Peyer's patch (tissue), 4 donors: ENCODE data around the gene SYNPO2. TPM values are rescaled to one million over a fixed set of nuclear protein-coding genes. Genes with fewer than 3 reads are reported as not detected.
"Not testable (repeated sequence)": the region's sequence is repeated elsewhere in the genome, so short reads cannot be mapped to it uniquely, and the experiment has no call there.

Experiments
- DNase-seq, 3 donors: peaks; one replicate each; pipeline ENCODE4 v3.0.0-alpha.2; 2017 to 2019
- H3K27ac ChIP-seq, 4 donors: fragments of 200-600 bp; sonication (generic); one replicate each; pipeline ENCODE4 v1.5.1; 2016 to 2019
- H3K27me3 ChIP-seq, 2 donors: fragments of 200-600 bp; sonication (generic); one replicate each; pipeline ENCODE4 v1.5.1; 2019
- H3K36me3 ChIP-seq, 3 donors: fragments of 200-600 bp; sonication (generic); one replicate each; pipeline ENCODE4 v1.5.1; 2016 to 2019
- H3K4me1 ChIP-seq, 4 donors: fragments of 200-600 bp; sonication (generic); one replicate each; pipeline ENCODE4 v1.5.1; 2016 to 2019
- H3K4me3 ChIP-seq, 4 donors: fragments of 200-600 bp; sonication (generic); 1 replicate in 3 of 4; 2 replicates in 1 of 4; pipeline ENCODE4 v1.5.1; 2016 to 2019; ENCODE audit warnings: mild to moderate bottlenecking in 1 of 4
- H3K9me3 ChIP-seq, 4 donors: fragments of 200-600 bp; sonication (generic); one replicate each; pipeline ENCODE4 v1.5.1; 2016 to 2019; ENCODE audit warnings: mild to moderate bottlenecking in 1 of 4
- CTCF ChIP-seq, 6 experiments: fragments of 450-650 bp in 4 of 6; fragments of 200-600 bp in 2 of 6; sonication (generic) in 1 of 6; IDR thresholded peaks; one replicate each; pipeline ENCODE4 v1.5.1; 2017 to 2019; ENCODE audit warnings: antibody characterized with exemption in 6 of 6, mild to moderate bottlenecking in 3 of 6, moderate library complexity in 1 of 6
- POLR2A ChIP-seq, 2 donors: fragments of 450-650 bp; IDR thresholded peaks; one replicate each; pipeline ENCODE4 v1.5.1; 2017; ENCODE audit warnings: antibody characterized with exemption in 2 of 2, mild to moderate bottlenecking in 2 of 2, moderate library complexity in 2 of 2
- total RNA-seq, 4 donors: library from RNA; depleted of rRNA; stranded (reverse); fragments of >200 nt; gene quantifications; one replicate each; pipeline ENCODE4 v1.1.0, GENCODE V29; 2016

SYNPO2 gene
- total RNA-seq, 4 donors from 2014 or later, result 24.9 to 77.6 (median 41.1) TPM

GRCh38 chr4:118975449-118976192, 87.0 kb downstream of the SYNPO2 start:
- no peaks in the 10 kb centered on the region for H3K27me3 ChIP-seq
- no peak overlapping the region for H3K4me3 ChIP-seq
- no peak for DNase-seq
- H3K4me1 ChIP-seq, result peaks cover 0 to 7% (median 0%) of the 10 kb centered on the region in 4 donors
- no peaks in the 10 kb centered on the region for H3K9me3 ChIP-seq
- TF ChIP-seq CTCF (IDR thresholded peaks at IDR 0.05) (no peak), POLR2A (IDR thresholded peaks at IDR 0.05) (no peak)
- no peaks in the 10 kb centered on the region for H3K36me3 ChIP-seq
- no peak overlapping the region for H3K27ac ChIP-seq

- not testable (repeated sequence) for H3K27me3 ChIP-seq, H3K4me1 ChIP-seq, H3K9me3 ChIP-seq, H3K27ac ChIP-seq, H3K36me3 ChIP-seq, H3K4me3 ChIP-seq, DNase-seq
These were observed 87.5 kb downstream of the SYNPO2 start for GRCh38 chr4:118976193-118976560.

DNA sequence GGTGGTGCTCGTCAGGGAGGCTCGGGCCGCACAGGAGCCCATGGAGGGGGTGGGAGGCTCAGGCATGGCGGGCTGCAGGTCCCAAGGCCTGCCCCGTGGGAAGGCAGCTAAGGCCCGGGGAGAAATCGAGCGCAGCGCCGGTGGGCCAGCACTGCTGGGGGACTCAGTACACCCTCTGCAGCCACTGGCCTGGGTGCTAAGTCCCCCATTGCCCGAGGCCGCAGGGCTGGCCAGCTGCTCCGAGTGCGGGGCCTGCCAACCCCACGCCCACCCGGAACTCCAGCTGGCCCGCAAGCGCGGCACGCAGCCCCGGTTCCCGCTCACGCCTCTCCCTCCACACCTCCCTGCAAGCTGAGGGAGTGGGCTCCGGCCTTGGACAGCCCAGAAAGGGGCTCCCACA, 88.4 kb downstream of the SYNPO2 start:
- H3K27ac ChIP-seq, DNase-seq, H3K4me3 ChIP-seq, H3K9me3 ChIP-seq, H3K36me3 ChIP-seq, H3K27me3 ChIP-seq: not testable (repeated sequence)
- peaks cover 0 to 12% (median 0%) of the 10 kb centered on the region in 4 donors for H3K4me1 ChIP-seq

- no peak for TF ChIP-seq CTCF (IDR thresholded peaks at IDR 0.05)
- TF ChIP-seq POLR2A (IDR thresholded peaks at IDR 0.05), result no peak
- Histone ChIP-seq H3K9me3 (no peaks in the 10 kb centered on the region), H3K27ac (no peak overlapping the region), H3K4me1 (peaks cover 0 to 10% (median 0%) of the 10 kb centered on the region in 4 donors), H3K4me3 (no peak overlapping the region), H3K36me3 (no peaks in the 10 kb centered on the region), H3K27me3 (no peaks in the 10 kb centered on the region)
- DNase-seq, result no peak
These were observed 91.1 kb downstream of the SYNPO2 start for GRCh38 chr4:118979712-118980111.

DNA sequence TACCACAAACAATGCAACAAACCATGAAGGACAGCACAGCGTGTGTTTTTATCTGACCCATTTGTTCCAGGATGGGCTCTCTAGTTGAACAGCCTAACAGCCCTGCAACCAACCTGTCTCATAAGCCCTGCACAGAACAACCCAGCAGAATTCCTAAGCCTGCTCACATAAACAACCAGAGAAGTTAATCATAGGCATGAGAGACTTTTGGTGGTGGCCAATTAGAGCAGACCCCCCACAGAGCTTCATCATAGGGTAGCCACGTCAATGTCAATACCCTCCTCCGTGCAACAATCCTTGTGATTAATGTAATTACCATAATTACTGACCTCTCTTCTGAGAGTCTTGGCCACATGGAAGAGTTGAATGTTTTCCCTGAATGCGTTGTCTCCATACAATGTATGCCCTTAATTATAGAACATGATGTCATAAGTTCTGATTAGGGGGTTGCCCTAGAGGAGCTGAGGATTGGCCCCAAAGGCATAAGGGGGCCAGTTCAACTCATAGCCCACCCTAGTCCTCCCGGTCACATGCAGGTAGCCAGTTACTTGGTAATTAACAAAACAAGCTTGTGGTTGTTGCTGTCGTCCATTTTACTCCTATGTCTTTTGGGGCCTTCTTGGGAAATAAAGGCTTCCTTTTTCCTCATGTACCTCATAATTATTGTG, 92.7 kb downstream of the SYNPO2 start:
- Histone ChIP-seq H3K4me1 (peaks cover 0 to 5% (median 0%) of the 10 kb centered on the region in 4 donors), H3K27ac (peak overlapping the region in 2 of 4 donors; percentile 23 to 63), H3K9me3 (no peaks in the 10 kb centered on the region), H3K4me3 (no peak overlapping the region), H3K36me3 (no peaks in the 10 kb centered on the region), H3K27me3 (no peaks in the 10 kb centered on the region)
- TF ChIP-seq CTCF (IDR thresholded peaks at IDR 0.05) (no peak), POLR2A (IDR thresholded peaks at IDR 0.05) (no peak)
- DNase-seq, result no peak

DNA sequence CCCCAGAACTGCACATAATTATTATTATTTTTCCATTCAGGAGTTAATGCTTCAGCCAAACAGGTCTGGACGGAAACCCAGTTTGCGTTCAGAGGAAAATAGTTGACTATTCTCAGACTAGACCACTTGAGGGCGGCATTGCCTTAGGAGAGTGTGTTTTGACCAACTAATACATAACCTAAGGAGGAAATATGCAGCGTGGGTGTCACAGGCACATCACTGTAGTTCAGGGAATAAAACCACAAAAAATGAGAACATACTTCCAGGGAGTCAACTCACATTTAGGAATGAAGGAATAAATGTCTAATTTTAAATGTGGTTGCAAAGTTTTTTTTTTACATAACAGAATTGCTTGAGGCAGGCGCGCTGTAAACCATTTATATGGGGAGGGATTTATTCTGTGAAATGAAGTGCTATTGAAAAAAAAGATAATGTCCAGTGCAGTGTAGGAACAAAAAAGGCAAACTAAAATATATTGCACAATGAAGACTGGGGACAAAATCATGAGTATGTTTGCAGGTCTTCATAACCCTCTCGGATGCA, 93.3 kb downstream of the SYNPO2 start:
- Histone ChIP-seq H3K36me3 (no peaks in the 10 kb centered on the region), H3K9me3 (no peaks in the 10 kb centered on the region), H3K4me1 (peaks cover 0 to 5% (median 0%) of the 10 kb centered on the region in 4 donors), H3K27me3 (no peaks in the 10 kb centered on the region), H3K27ac (peak overlapping the region in 1 of 4 donors; percentile 63), H3K4me3 (no peak overlapping the region)
- no peak for TF ChIP-seq POLR2A (IDR thresholded peaks at IDR 0.05)
- peak; percentile 11 to 94 (median 78) for TF ChIP-seq CTCF (IDR thresholded peaks at IDR 0.05)
- peak in 2 of 3 donors; percentile 27 to 80 for DNase-seq
